ENCODE results near the gene DIP2C. TPM values are rescaled to one million over a fixed set of nuclear protein-coding genes. Genes with fewer than 3 reads are reported as not detected.

Gene DIP2C
- total RNA-seq, 1 donor from 2014 or later = 52.6 TPM

DNA sequence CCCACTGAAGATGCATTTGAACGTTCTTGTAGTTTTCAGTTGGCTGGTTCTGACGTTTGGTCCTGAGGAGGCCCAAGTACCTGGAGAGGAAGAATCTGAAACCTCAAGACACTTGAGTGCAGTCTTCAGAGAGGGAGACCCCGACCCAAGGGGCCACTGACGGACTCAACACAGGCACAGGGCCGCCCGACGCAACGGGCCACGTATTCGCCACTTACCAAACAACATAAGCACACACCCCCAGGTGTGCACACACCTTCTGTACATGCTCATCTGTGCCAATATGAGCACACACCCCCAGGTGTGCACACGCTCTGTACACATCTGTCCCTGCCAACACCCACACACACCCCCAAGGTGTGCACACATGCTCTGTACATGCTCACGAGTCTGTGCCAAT, 68.5 kb downstream of the DIP2C start:
- TF ChIP-seq CTCF (IDR thresholded peaks at IDR 0.05; ENCODE audit: partially characterized antibody, unreplicated experiment) = no peak

DNA sequence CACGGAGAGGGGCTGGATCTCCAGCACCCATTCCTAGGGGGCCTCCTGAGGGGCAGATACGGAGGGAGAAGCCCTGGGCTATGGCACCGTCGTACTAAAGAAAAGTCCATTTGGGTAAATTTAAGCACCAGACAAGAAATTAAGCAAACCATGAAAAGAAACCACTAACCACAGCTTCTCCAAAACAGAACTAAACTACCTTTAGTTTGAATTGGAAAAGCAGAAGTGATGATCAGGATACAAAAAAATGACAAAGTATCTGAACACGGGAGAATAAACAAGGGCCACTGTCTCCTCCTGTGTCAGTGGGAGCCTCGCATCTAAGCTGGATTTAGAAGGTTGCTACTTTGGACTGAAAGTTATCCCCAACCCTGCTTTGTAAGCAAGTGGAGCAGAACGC, 69.1 kb downstream of the DIP2C start:
- DNase-seq = no peak
- Mint-ChIP-seq H3K36me3 (ENCODE audit: unreplicated experiment) (no peaks in the 10 kb centered on the region), H3K4me1 (ENCODE audit: low read depth, unreplicated experiment) (peaks cover 76% of the 10 kb centered on the region), H3K4me3 (ENCODE audit: unreplicated experiment) (peak overlapping the region; percentile 36), H3K9me3 (ENCODE audit: unreplicated experiment) (peaks cover 19% of the 10 kb centered on the region), H3K27me3 (ENCODE audit: unreplicated experiment) (peaks cover 25% of the 10 kb centered on the region), H3K27ac (ENCODE audit: unreplicated experiment) (no peak overlapping the region)
- TF ChIP-seq CTCF (IDR thresholded peaks at IDR 0.05; ENCODE audit: partially characterized antibody, unreplicated experiment) = no peak

More for the DNA sequence above, 68.5 kb downstream of the DIP2C start:
- no peak for DNase-seq
- Mint-ChIP-seq H3K4me1 (ENCODE audit: low read depth, unreplicated experiment) (peaks cover 76% of the 10 kb centered on the region), H3K4me3 (ENCODE audit: unreplicated experiment) (peak overlapping the region; percentile 6), H3K27ac (ENCODE audit: unreplicated experiment) (peak overlapping the region; percentile 82), H3K9me3 (ENCODE audit: unreplicated experiment) (peaks cover 14% of the 10 kb centered on the region), H3K27me3 (ENCODE audit: unreplicated experiment) (peaks cover 26% of the 10 kb centered on the region), H3K36me3 (ENCODE audit: unreplicated experiment) (no peaks in the 10 kb centered on the region)

GRCh38 chr10:619710-620109, 69.8 kb downstream of the DIP2C start:
- H3K4me1 Mint-ChIP-seq (ENCODE audit: low read depth, unreplicated experiment) = peaks cover 80% of the 10 kb centered on the region

DNA sequence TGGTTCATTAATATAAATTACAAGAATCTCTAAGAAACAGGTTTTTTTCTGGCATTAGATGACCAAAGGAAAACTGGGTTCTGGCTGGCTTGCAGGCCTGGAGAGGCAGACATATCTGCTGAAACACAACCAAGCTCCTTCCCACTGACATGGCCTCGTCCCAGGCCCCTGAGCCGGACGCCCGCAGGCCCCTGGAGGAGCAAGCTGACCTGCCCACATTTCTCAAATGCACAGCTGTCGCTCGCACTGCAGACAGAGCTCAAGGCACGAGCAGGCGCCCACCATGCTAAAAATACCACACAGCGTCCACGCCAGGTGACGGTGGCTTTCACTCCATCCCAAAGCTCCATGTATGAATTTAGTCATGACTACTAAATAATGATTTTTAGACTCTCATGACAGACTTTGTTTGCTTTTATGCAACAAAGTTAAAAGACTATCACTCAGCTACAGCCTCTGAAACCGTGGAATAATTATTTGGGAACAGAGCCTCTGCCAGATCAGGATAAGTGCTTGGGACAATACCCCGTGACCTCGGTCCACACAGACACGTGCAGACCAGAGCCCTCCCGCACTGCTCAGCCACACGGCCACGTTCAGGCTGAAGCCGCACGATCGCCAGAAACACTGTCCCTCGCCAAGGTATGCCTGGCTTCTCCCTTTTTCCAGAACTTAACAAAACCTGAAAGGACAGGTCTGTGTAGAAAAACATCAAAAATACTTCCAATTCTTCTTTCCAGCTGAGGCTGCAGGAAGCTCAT, 71.1 kb downstream of the DIP2C start:
- Mint-ChIP-seq H3K27ac (ENCODE audit: unreplicated experiment) (peak overlapping the region; percentile 69), H3K27me3 (ENCODE audit: unreplicated experiment) (peaks cover 35% of the 10 kb centered on the region), H3K4me1 (ENCODE audit: low read depth, unreplicated experiment) (peaks cover 84% of the 10 kb centered on the region), H3K9me3 (ENCODE audit: unreplicated experiment) (peaks cover 24% of the 10 kb centered on the region), H3K4me3 (ENCODE audit: unreplicated experiment) (peak overlapping the region; percentile 25), H3K36me3 (ENCODE audit: unreplicated experiment) (no peaks in the 10 kb centered on the region)
- TF ChIP-seq CTCF (IDR thresholded peaks at IDR 0.05; ENCODE audit: partially characterized antibody, unreplicated experiment) = no peak
- no peak for DNase-seq

More at GRCh38 chr10:619710-620109, 69.8 kb downstream of the DIP2C start:
- peaks cover 31% of the 10 kb centered on the region for H3K27me3 Mint-ChIP-seq (ENCODE audit: unreplicated experiment)
- H3K36me3 Mint-ChIP-seq (ENCODE audit: unreplicated experiment) = no peaks in the 10 kb centered on the region
- peak overlapping the region; percentile 36 for H3K4me3 Mint-ChIP-seq (ENCODE audit: unreplicated experiment)
- no peak for DNase-seq
- H3K27ac Mint-ChIP-seq (ENCODE audit: unreplicated experiment) = no peak overlapping the region
- TF ChIP-seq CTCF (IDR thresholded peaks at IDR 0.05; ENCODE audit: partially characterized antibody, unreplicated experiment) = no peak
- H3K9me3 Mint-ChIP-seq (ENCODE audit: unreplicated experiment) = peaks cover 23% of the 10 kb centered on the region

GRCh38 chr10:617471-617870, 72.0 kb downstream of the DIP2C start:
- Mint-ChIP-seq H3K36me3 (ENCODE audit: unreplicated experiment) (no peaks in the 10 kb centered on the region), H3K4me3 (ENCODE audit: unreplicated experiment) (no peak overlapping the region), H3K4me1 (ENCODE audit: low read depth, unreplicated experiment) (peaks cover 83% of the 10 kb centered on the region), H3K27me3 (ENCODE audit: unreplicated experiment) (peaks cover 31% of the 10 kb centered on the region), H3K9me3 (ENCODE audit: unreplicated experiment) (peaks cover 24% of the 10 kb centered on the region), H3K27ac (ENCODE audit: unreplicated experiment) (peak overlapping the region; percentile 38)
- DNase-seq = no peak
- TF ChIP-seq CTCF (IDR thresholded peaks at IDR 0.05; ENCODE audit: partially characterized antibody, unreplicated experiment) = no peak

All from glutamatergic neuron (in vitro differentiated cells).